Activated CD4-positive, alpha-beta T cell treated with anti-CD3 and anti-CD28 coated beads, Interleukin-2, amount 50 U/mL, for 4 hours (primary cell): ENCODE data around the gene SNX33.
A peak's percentile ranks its signal among the peaks of the same experiment; 100 is the strongest.
"Not testable (repeated sequence)": the region's sequence is repeated elsewhere in the genome, so short reads cannot be mapped to it uniquely, and the experiment has no call there.

Experiments used
- DNase-seq, 2 experiments: peaks; one replicate each; pipeline ENCODE4 v3.0.0-alpha.2; 2020

Gene SNX33

GRCh38 chr15:75662823-75663519 is 15.3 kb downstream of the SNX33 start:
- no peak for DNase-seq

- no peak for DNase-seq
Measured at GRCh38 chr15:75663931-75664421, 16.3 kb downstream of the SNX33 start.

GRCh38 chr15:75666823-75667501 is 19.2 kb downstream of the SNX33 start:
- DNase-seq: no peak

GRCh38 chr15:75669191-75669878 is 21.6 kb downstream of the SNX33 start:
- DNase-seq: no peak

- DNase-seq: no peak
Measured at GRCh38 chr15:75669879-75670212, 22.1 kb downstream of the SNX33 start.

GRCh38 chr15:75671730-75672602 is 24.3 kb downstream of the SNX33 start:
- no peak for DNase-seq

GRCh38 chr15:75672646-75673425 is 25.1 kb downstream of the SNX33 start:
- no peak for DNase-seq

- DNase-seq: no peak
Measured at GRCh38 chr15:75673426-75674235, 25.9 kb downstream of the SNX33 start.

GRCh38 chr15:75674366-75674765 is 26.7 kb downstream of the SNX33 start:
- no peak for DNase-seq

- DNase-seq: no peak
Measured at GRCh38 chr15:75675579-75676404, 28.1 kb downstream of the SNX33 start.

GRCh38 chr15:75676688-75677464 is 29.2 kb downstream of the SNX33 start:
- no peak for DNase-seq

- no peak for DNase-seq
Measured at GRCh38 chr15:75677465-75678323, 30.0 kb downstream of the SNX33 start.

GRCh38 chr15:75678324-75678690 is 30.6 kb downstream of the SNX33 start:
- not testable (repeated sequence) for DNase-seq

GRCh38 chr15:75680007-75680789 is 32.5 kb downstream of the SNX33 start:
- no peak for DNase-seq

- no peak for DNase-seq
Measured at GRCh38 chr15:75682181-75683135, 34.7 kb downstream of the SNX33 start.

- DNase-seq: peak; percentile 58 to 61
Measured at GRCh38 chr15:75683646-75684312, 36.1 kb downstream of the SNX33 start.
